ENCODE measurements around the gene CTBP1.

DNA sequence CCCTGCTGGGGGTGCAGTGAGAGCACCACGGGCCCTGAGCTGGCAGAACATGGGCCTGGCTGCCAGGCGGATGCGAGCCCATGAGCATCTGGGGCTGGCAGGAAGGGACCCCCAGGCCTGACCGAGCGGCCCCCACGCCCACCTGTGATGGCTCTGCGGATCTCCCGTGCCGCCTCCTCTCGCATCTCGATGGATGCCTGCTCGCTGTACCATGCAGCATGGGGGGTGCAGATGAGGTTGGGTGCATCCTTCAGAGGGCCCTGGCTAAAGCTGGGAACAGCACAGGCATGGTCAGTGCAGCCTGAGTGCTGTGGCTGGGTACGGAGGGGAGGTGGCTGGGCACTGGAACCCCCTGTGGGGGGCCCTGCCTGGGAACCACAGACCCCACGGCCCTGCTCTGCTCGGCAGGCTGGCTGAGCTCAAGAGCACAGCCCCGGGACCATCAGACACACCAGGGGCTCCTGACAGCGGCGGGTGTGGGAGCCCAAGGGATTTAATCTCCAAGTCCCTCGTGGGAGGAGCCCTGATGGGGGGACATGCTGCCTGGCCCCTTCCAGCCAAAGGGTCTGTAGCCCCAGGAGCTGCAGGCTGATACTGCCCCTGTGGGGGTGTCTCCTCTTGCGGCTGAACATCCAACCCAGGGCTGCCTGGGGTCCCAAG, 35.5 kb downstream of the CTBP1 start:
- TF ChIP-seq, protein P1, sequence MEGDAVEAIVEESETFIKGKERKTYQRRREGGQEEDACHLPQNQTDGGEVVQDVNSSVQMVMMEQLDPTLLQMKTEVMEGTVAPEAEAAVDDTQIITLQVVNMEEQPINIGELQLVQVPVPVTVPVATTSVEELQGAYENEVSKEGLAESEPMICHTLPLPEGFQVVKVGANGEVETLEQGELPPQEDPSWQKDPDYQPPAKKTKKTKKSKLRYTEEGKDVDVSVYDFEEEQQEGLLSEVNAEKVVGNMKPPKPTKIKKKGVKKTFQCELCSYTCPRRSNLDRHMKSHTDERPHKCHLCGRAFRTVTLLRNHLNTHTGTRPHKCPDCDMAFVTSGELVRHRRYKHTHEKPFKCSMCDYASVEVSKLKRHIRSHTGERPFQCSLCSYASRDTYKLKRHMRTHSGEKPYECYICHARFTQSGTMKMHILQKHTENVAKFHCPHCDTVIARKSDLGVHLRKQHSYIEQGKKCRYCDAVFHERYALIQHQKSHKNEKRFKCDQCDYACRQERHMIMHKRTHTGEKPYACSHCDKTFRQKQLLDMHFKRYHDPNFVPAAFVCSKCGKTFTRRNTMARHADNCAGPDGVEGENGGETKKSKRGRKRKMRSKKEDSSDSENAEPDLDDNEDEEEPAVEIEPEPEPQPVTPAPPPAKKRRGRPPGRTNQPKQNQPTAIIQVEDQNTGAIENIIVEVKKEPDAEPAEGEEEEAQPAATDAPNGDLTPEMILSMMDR (conservative IDR thresholded peaks at IDR 0.05): no peak
- TF ChIP-seq EZH2 (IDR thresholded peaks at IDR 0.05; ENCODE audit: low read depth): no peak
